Fibroblast of villous mesenchyme (primary cell): ENCODE results near the gene SAMD9. TPM values are rescaled to one million over a fixed set of nuclear protein-coding genes. Genes with fewer than 3 reads are reported as not detected.

Experiments
- DNase-seq: peaks from one replicate; pipeline ENCODE4 v3.0.0-alpha.2; 2010; ENCODE audit warnings: low read depth
- H3K4me3 ChIP-seq: 2 replicates; pipeline ENCODE4 v1.5.1; 2011; ENCODE audit warnings: low read depth, mild to moderate bottlenecking, low read length
- CTCF ChIP-seq: IDR thresholded peaks from 2 replicates; pipeline ENCODE4 v1.5.1; 2012; ENCODE audit warnings: low read depth, mild to moderate bottlenecking, low read length; ENCODE audit not compliant: insufficient read depth
- total RNA-seq: library from RNA; depleted of rRNA; stranded (reverse); fragments of >200 nt; gene quantifications from 2 replicates; pipeline ENCODE4 v1.2.3, GENCODE V29; 2012

SAMD9 gene
- total RNA-seq, 1 donor: 21.2 TPM

DNA sequence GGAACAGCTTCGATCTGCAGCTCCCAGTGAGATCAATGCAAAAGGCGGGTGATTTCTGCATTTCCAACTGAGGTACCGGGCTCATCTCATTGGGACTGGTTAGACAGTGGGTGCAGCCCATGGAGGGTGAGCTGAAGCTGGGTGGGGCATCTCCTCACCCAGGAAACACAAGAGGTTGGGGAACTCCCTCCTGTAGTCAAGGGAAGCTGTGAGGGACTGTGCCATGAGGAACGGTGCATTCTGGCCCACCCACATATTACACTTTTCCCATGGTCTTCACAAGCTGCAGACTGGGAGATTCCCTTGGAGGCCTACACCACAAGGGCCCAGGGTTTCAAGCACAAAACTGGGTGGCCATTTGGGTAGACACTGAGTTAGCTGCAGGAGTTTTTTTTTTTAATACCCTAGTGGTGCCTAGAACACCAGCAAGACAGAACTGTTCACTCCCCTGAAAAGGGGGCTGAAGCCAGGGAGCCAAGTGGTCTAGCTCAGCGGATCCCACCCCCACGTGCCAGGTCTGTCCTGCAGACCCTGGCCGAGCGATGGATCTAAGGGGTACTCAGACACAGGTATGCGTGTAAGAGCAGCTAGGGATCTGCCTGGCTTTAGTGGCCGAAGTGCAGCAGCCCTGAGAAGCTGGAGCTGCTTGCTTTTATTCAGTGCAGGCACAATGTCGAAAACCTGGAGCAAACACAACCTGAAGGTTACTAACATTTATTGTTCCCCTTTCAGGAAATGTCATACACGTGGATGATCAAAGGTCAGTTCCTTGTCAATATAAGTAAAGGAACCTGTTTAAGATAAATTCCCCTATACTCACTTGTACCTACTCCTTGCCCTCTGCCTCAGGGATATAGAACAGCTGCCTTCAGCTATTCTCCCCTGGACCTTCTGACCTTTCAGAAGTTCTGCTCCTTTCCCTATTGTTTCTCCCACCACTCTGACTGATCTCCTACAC is 3.1 kb upstream of the SAMD9 start:
- DNase-seq: no peak
- TF ChIP-seq CTCF: no peak

DNA sequence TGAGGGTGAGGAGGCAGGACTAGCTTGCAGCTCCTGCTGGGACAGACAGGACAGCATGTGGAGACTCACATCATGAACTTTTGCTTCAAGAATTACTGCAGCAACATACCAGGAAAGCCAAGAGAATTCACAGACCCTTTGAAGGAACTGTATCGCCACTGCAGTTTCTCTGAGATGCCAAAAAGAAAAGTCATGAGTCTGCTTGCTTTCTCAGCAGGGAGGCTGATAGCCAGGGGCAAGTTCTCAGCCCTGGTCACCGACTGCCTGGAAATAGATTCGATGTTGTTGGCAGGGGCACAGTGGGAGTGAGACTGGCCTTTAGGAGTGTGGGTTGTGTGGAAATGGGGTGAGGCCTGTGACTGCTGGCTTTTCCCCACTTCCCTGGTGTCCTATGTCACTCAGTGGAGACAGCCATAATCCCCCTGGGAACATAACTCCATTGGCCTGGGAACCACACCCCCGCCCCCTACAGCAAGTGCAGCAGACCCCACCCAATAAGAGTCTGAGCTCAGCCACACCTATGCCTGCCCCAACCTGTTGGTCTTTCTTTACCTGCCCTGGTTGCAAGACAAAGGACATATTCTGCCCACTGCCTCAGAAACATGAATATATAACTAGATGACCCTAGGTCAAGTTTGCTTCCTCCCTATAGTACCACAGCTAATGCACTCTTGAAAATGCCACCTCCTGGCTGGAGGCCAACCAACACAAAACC is 1.6 kb upstream of the SAMD9 start:
- no peak overlapping the region for H3K4me3 ChIP-seq
- no peak for DNase-seq
- TF ChIP-seq CTCF: no peak

More for the DNA sequence above, 3.1 kb upstream of the SAMD9 start:
- H3K4me3 ChIP-seq: no peak overlapping the region

- DNase-seq: no peak
- H3K4me3 ChIP-seq: peak overlapping the region; percentile 67
- TF ChIP-seq CTCF: no peak
Measured at GRCh38 chr7:93117327-93117726, 452 bp downstream of the SAMD9 start.

- DNase-seq: peak; percentile 21
- no peak for TF ChIP-seq CTCF
- H3K4me3 ChIP-seq: peak overlapping the region; percentile 5
Measured at GRCh38 chr7:93115796-93116195, 2.0 kb downstream of the SAMD9 start.

GRCh38 chr7:93108003-93108402 is 9.8 kb downstream of the SAMD9 start:
- DNase-seq: no peak
- no peak for TF ChIP-seq CTCF
- H3K4me3 ChIP-seq: no peak overlapping the region

- no peak overlapping the region for H3K4me3 ChIP-seq
- DNase-seq: no peak
- TF ChIP-seq CTCF: no peak
Measured at GRCh38 chr7:93097388-93097787, 20.4 kb downstream of the SAMD9 start.
